SU-DHL-6 (cell line): ENCODE results near the gene CDK14.

Experiments used
- CTCF ChIP-seq: fragments of 200-600 bp; sonication (generic); IDR thresholded peaks from one replicate; pipeline ENCODE4 v1.5.1; 2017; ENCODE audit warnings: antibody characterized with exemption, mild to moderate bottlenecking, low read length, moderate library complexity; ENCODE audit not compliant: insufficient read depth, poor library complexity, severe bottlenecking
- EZH2phosphoT487 ChIP-seq: fragments of 200-600 bp; sonication (generic), shearing (Covaris generic); conservative IDR thresholded peaks from 2 replicates; pipeline ENCODE4 v1.6.1; 2018; ENCODE audit warnings: mild to moderate bottlenecking, antibody characterized with exemption, low read length, moderate library complexity, mixed read lengths

DNA sequence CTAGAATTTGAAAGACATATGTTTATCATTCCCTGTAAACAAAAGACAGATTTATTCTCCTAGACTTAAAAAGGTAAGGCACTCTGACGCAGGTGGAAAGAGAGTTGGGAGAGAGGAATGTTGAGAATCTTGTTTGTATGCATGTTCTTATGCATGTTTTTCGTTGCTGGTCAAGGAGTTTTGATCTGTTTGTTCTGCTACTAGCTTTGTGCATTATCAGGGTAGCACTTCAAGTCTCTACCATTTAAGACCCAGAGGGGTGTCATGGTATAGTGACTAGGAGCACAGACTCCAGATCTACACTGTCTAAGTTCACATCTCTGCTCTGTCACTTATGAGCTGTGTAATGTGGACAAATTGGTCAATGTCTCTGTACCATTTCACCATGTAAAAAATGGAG lies 467.9 kb downstream of the CDK14 start:
- TF ChIP-seq CTCF (no peak), EZH2phosphoT487 (no peak)
